Measurements from ENCODE around the gene CDH15. TPM values are rescaled to one million over a fixed set of nuclear protein-coding genes. Genes with fewer than 3 reads are reported as not detected.
A peak's percentile ranks its signal among the peaks of the same experiment; 100 is the strongest.
"Not testable (repeated sequence)": the region's sequence is repeated elsewhere in the genome, so short reads cannot be mapped to it uniquely, and the experiment has no call there.

The CDH15 gene
- total RNA-seq, 5 donors from 2014 or later (not counting 1 experiment from before 2014, with no cell fraction given): 0.19 TPM; not detected in 4

DNA sequence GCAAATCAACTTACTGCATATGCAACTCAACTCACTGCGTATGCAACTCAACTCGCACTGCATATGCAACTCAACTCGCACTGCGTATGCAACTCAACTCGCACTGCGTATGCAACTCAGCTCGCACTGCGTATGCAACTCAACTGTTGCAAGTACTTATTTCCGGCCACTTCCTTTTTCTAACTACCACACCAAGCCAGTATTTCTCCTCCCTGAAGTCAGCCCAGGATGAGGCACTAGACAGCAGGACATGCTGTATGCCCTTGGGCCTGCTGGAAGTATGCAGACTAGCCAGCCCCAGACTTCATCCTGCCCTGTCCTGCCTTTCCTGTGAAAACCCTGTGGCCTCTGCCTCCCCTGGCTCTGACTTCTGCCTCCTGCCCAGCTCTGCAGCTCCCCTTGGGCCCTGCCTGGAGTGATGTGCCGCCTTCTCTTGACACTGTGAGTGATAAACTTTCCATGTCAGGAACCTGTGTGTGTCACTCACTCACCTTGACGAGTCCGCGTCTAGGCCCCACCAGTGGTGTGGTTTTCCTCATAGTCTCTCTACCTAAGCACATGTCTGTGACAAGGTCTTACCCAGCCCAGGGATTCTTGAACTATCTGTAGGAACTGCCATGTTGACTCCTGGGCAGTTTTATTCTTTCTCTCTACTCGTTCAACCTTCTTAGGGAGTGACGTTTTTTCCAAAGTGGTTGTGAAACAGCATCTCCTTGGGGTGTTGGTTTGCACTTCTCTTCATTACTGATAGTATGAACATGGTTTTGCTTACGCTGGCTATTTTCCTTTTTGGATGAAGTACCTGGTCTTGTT lies 62.3 kb downstream of the CDH15 start:
- H3K4me1 Mint-ChIP-seq: no peaks in the 10 kb centered on the region
- H3K9me3 Mint-ChIP-seq: peaks cover 0 to 3% (median under 1%) of the 10 kb centered on the region in 3 donors
- H3K27ac Mint-ChIP-seq: no peak overlapping the region
- H3K36me3 Mint-ChIP-seq: peaks cover 45% of the 10 kb centered on the region
- H3K27me3 Mint-ChIP-seq: no peaks in the 10 kb centered on the region
- Histone ChIP-seq H3K27me3 (replicated peaks in 1 of 2; ENCODE audit: control insufficient read depth in 2 of 2, extremely low read depth in 1 of 2, insufficient read depth in 2 of 2, low read length in 1 of 2) (no peaks in the 10 kb centered on the region), H3K27ac (ENCODE audit: low read length) (no peak overlapping the region), H3K9me3 (no peaks in the 10 kb centered on the region), H3K4me1 (ENCODE audit: control insufficient read depth in 1 of 2, extremely low read depth in 1 of 2, insufficient read depth in 2 of 2, low read length in 2 of 2) (no peaks in the 10 kb centered on the region), H3K36me3 (ENCODE audit: control insufficient read depth in 2 of 2, extremely low read depth in 1 of 2, insufficient read depth in 1 of 2, low read length in 1 of 2) (peaks cover 15 to 28% of the 10 kb centered on the region in 2 donors), H3K4me3 (ENCODE audit: control insufficient read depth in 1 of 2, extremely low read depth in 1 of 2, low read length in 1 of 2) (no peak overlapping the region)
- 98% methylated on average over 14 of the region's 16 CpGs for WGBS (ENCODE audit: insufficient coverage)
- no peak for DNase-seq
- H3K4me3 Mint-ChIP-seq: no peak overlapping the region
- no peak for ATAC-seq (replicated peaks in 1 of 4)
- ChIA-PET CTCF (no interaction called here), POLR2A (no interaction called here)

DNA sequence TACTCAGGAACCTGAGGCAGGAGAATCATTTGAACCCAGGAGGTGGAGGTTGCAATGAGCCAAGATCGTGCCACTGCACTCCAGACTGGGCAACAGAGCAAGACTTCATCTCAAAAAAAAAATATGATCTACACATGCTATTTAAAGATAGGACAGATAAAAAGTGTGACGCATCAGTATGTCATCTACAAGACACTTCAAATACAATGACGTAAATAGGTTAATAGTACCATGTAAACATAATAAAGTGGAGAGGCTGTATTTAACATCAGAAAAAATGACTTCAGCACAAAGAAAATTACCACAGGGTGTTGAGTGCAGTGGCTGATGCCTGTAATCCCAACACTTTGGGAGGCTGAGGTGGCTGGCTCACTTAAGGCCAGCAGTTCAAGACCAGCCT lies 66.2 kb downstream of the CDH15 start:
- H3K4me1 Mint-ChIP-seq: peaks cover 8 to 13% (median 8%) of the 10 kb centered on the region in 3 donors
- ChIA-PET CTCF (no interaction called here), POLR2A (no interaction called here)
- H3K9me3 Mint-ChIP-seq: no peaks in the 10 kb centered on the region
- peaks cover 3 to 19% of the 10 kb centered on the region in 2 experiments for H3K4me1 ChIP-seq (ENCODE audit: control insufficient read depth in 1 of 2, extremely low read depth in 1 of 2, insufficient read depth in 2 of 2, low read length in 2 of 2)
- no peak overlapping the region for H3K4me3 Mint-ChIP-seq
- no peak overlapping the region for H3K27ac Mint-ChIP-seq
- DNase-seq (no peak), ATAC-seq (replicated peaks in 1 of 4) (no peak)
- H3K4me3 ChIP-seq (ENCODE audit: control insufficient read depth in 1 of 2, extremely low read depth in 1 of 2, low read length in 1 of 2): no peak overlapping the region
- no peaks in the 10 kb centered on the region for H3K27me3 ChIP-seq (replicated peaks in 1 of 2; ENCODE audit: control insufficient read depth in 2 of 2, extremely low read depth in 1 of 2, insufficient read depth in 2 of 2, low read length in 1 of 2)
- H3K27me3 Mint-ChIP-seq: no peaks in the 10 kb centered on the region
- H3K36me3 ChIP-seq (ENCODE audit: control insufficient read depth in 2 of 2, extremely low read depth in 1 of 2, insufficient read depth in 1 of 2, low read length in 1 of 2): peaks cover 3 to 4% of the 10 kb centered on the region in 2 donors
- no peaks in the 10 kb centered on the region for H3K9me3 ChIP-seq
- H3K36me3 Mint-ChIP-seq: peaks cover 11% of the 10 kb centered on the region
- no peak overlapping the region for H3K27ac ChIP-seq (ENCODE audit: low read length)
- no CpG with 5 or more reads among the region's 3 CpGs for WGBS (ENCODE audit: insufficient coverage)

DNA sequence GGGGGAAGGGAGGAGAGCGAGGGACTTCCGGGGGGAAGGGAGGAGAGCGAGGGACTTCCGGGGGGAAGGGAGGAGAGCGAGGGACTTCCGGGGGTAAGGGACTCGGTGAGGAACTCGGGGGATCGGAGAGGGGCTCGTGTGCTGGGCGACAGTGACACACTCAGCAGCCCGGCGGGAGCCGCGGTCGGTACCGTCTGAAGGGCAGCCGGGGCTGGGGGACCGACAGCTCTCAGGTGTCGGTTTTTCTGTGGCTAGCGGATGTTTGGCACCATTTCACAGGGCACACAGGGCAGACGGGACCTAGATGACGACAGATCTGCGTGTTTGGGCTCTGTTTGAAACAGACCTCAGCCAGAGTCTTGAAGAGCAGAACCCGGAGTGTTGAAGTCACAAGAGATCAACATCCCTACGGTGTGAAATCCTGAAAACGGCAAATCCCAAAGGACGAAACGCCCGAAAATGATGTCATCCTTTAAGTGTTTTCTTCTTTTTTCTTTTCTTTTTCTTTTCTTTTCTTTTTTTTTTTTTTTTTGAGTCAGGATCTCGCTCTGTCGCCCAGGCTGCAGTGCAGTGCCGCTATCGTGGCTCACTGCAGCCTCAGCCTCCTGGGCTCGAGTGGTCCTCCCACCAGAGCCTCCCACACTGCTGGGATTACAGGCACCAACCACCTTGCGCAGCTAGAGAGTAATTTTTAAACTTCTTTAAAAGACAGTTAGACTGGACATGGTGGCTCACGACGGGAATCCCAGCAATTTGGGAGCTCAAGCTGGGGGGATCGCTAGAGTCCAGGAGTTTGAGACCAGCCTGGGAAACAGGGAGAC lies 69.8 kb downstream of the CDH15 start:
- POLR2A ChIA-PET: interaction anchor here in 1 of 2 donors (0.6 kb wide), 2 partner anchors 147 to 649 kb away, joined by 3 read pairs; no protein-coding TSS in a partner anchor
- Histone ChIP-seq H3K4me3 (ENCODE audit: control insufficient read depth in 1 of 2, extremely low read depth in 1 of 2, low read length in 1 of 2) (peak overlapping the region; percentile 63 to 87), H3K36me3 (ENCODE audit: control insufficient read depth in 2 of 2, extremely low read depth in 1 of 2, insufficient read depth in 1 of 2, low read length in 1 of 2) (no peaks in the 10 kb centered on the region), H3K27me3 (replicated peaks in 1 of 2; ENCODE audit: control insufficient read depth in 2 of 2, extremely low read depth in 1 of 2, insufficient read depth in 2 of 2, low read length in 1 of 2) (no peaks in the 10 kb centered on the region), H3K9me3 (no peaks in the 10 kb centered on the region), H3K27ac (ENCODE audit: low read length) (peak overlapping the region; percentile 91), H3K4me1 (ENCODE audit: control insufficient read depth in 1 of 2, extremely low read depth in 1 of 2, insufficient read depth in 2 of 2, low read length in 2 of 2) (peaks cover 3 to 23% of the 10 kb centered on the region in 2 experiments)
- CTCF ChIA-PET: interaction anchor here (0.6 to 1.5 kb wide), 7 partner anchors 19 to 435 kb away, joined by 3 to 7 read pairs (median 4); partner anchors contain the start of gene ZNF778 (in 1 of the 2)
- Mint-ChIP-seq H3K9me3 (no peaks in the 10 kb centered on the region), H3K4me3 (peak overlapping the region; percentile 82 to 98 (median 97)), H3K27ac (peak overlapping the region; percentile 99), H3K36me3 (no peaks in the 10 kb centered on the region), H3K27me3 (no peaks in the 10 kb centered on the region), H3K4me1 (peaks cover 11 to 25% (median 21%) of the 10 kb centered on the region in 3 donors)
- peak; percentile 76 to 86 (median 80) for ATAC-seq (replicated peaks in 1 of 4)
- 4% methylated on average over 25 of the region's 39 CpGs for WGBS (ENCODE audit: insufficient coverage)
- peak; percentile 64 to 96 (median 89) for DNase-seq

DNA sequence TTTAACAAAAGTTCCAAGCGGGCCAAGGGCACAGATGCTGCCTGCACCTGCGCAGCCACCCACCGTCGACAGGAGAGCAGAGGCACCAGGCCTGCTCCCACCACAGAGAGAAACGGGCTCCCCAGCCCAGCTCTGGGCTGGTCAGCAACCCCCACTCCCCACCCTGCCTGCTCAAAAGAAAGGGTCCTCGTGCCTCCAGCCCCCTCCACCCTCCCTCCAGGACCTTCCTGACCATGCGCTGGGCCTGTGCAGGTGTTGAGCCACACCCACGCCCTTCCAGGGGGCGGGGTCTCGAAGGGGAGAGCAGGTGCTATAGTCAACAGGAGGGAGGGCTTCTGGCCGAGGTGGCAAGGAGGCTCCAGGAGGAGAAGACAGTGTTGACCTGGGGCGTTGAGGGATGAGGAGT lies 71.2 kb downstream of the CDH15 start:
- Histone ChIP-seq H3K4me1 (ENCODE audit: control insufficient read depth in 1 of 2, extremely low read depth in 1 of 2, insufficient read depth in 2 of 2, low read length in 2 of 2) (peaks cover 3 to 32% of the 10 kb centered on the region in 2 experiments), H3K27me3 (replicated peaks in 1 of 2; ENCODE audit: control insufficient read depth in 2 of 2, extremely low read depth in 1 of 2, insufficient read depth in 2 of 2, low read length in 1 of 2) (no peaks in the 10 kb centered on the region), H3K36me3 (ENCODE audit: control insufficient read depth in 2 of 2, extremely low read depth in 1 of 2, insufficient read depth in 1 of 2, low read length in 1 of 2) (no peaks in the 10 kb centered on the region), H3K4me3 (ENCODE audit: control insufficient read depth in 1 of 2, extremely low read depth in 1 of 2, low read length in 1 of 2) (no peak overlapping the region), H3K9me3 (no peaks in the 10 kb centered on the region), H3K27ac (ENCODE audit: low read length) (no peak overlapping the region)
- ATAC-seq (replicated peaks in 1 of 4): no peak
- H3K27ac Mint-ChIP-seq: peak overlapping the region; percentile 39 to 61
- no peaks in the 10 kb centered on the region for H3K36me3 Mint-ChIP-seq
- H3K27me3 Mint-ChIP-seq: no peaks in the 10 kb centered on the region
- POLR2A ChIA-PET: no interaction called here
- 68% methylated on average over 6 of the region's 12 CpGs for WGBS (ENCODE audit: insufficient coverage)
- H3K4me1 Mint-ChIP-seq: peaks cover 13 to 28% (median 22%) of the 10 kb centered on the region in 3 donors
- DNase-seq: no peak
- CTCF ChIA-PET: no interaction called here
- H3K4me3 Mint-ChIP-seq: peak overlapping the region in 2 of 3 donors; percentile 7 to 21
- no peaks in the 10 kb centered on the region for H3K9me3 Mint-ChIP-seq

DNA sequence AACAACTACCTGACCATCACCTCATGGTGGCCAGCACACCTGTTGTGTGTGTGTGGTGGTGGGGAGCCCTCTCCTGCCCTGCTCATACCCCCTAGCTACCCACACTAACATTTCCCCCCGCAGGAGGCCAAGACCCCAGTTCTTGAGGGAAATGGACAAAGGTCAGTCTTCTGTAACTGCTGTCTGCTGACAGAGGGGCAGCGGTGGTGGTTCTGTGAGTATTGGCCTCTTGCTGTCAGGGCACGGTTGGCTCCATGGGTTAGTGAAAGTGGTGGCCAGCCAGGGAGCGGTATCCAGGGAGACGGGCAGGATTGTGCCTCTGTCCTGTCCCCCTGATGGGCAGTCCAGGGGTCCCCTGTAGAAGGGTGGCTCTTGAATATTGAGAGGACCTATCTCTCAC lies 72.1 kb downstream of the CDH15 start:
- ChIA-PET CTCF (no interaction called here), POLR2A (no interaction called here)
- H3K9me3 Mint-ChIP-seq: no peaks in the 10 kb centered on the region
- H3K4me1 ChIP-seq (ENCODE audit: control insufficient read depth in 1 of 2, extremely low read depth in 1 of 2, insufficient read depth in 2 of 2, low read length in 2 of 2): peaks cover 3 to 41% of the 10 kb centered on the region in 2 experiments
- DNase-seq (no peak), ATAC-seq (replicated peaks in 1 of 4) (no peak)
- peak overlapping the region; percentile 39 to 61 for H3K27ac Mint-ChIP-seq
- WGBS (ENCODE audit: insufficient coverage): no CpG with 5 or more reads among the region's 5 CpGs
- no peak overlapping the region for H3K27ac ChIP-seq (ENCODE audit: low read length)
- H3K4me3 ChIP-seq (ENCODE audit: control insufficient read depth in 1 of 2, extremely low read depth in 1 of 2, low read length in 1 of 2): no peak overlapping the region
- H3K4me3 Mint-ChIP-seq: no peak overlapping the region
- no peaks in the 10 kb centered on the region for H3K27me3 Mint-ChIP-seq
- no peaks in the 10 kb centered on the region for H3K36me3 Mint-ChIP-seq
- H3K4me1 Mint-ChIP-seq: peaks cover 13 to 28% (median 26%) of the 10 kb centered on the region in 3 donors
- H3K27me3 ChIP-seq (replicated peaks in 1 of 2; ENCODE audit: control insufficient read depth in 2 of 2, extremely low read depth in 1 of 2, insufficient read depth in 2 of 2, low read length in 1 of 2): peaks cover 0 to 3% of the 10 kb centered on the region in 2 experiments
- no peaks in the 10 kb centered on the region for H3K9me3 ChIP-seq
- no peaks in the 10 kb centered on the region for H3K36me3 ChIP-seq (ENCODE audit: control insufficient read depth in 2 of 2, extremely low read depth in 1 of 2, insufficient read depth in 1 of 2, low read length in 1 of 2)

DNA sequence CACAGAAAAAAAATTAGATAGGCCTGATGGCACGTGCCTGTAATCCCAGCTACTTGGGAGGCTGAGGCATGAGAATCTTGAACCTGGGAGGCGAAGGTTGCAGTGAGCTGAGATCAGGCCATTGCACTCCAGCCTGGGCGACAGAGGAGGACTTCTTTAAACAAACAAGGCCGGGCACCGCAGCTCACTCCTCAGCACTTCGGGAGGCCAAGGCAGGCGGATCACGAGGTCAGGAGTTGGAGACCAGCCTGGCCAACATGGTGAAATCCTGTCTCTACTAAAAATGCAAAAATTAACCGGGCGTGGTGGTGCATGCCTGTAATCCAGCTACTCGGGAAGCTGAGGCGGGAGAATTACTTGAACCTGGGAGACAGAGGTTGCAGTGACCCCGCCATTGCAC lies 72.7 kb downstream of the CDH15 start:
- H3K36me3 ChIP-seq (ENCODE audit: control insufficient read depth in 2 of 2, extremely low read depth in 1 of 2, insufficient read depth in 1 of 2, low read length in 1 of 2); POLR2A ChIA-PET; ATAC-seq (replicated peaks in 1 of 4); H3K4me3 ChIP-seq (ENCODE audit: control insufficient read depth in 1 of 2, extremely low read depth in 1 of 2, low read length in 1 of 2); H3K9me3 ChIP-seq; H3K27ac Mint-ChIP-seq; H3K9me3 Mint-ChIP-seq; CTCF ChIA-PET; H3K27me3 ChIP-seq (replicated peaks in 1 of 2; ENCODE audit: control insufficient read depth in 2 of 2, extremely low read depth in 1 of 2, insufficient read depth in 2 of 2, low read length in 1 of 2); H3K4me3 Mint-ChIP-seq; H3K27me3 Mint-ChIP-seq; H3K27ac ChIP-seq (ENCODE audit: low read length); H3K36me3 Mint-ChIP-seq; DNase-seq: not testable (repeated sequence)
- H3K4me1 ChIP-seq (ENCODE audit: control insufficient read depth in 1 of 2, extremely low read depth in 1 of 2, insufficient read depth in 2 of 2, low read length in 2 of 2): peaks cover 3 to 42% of the 10 kb centered on the region in 2 experiments
- H3K4me1 Mint-ChIP-seq: peaks cover 13 to 28% (median 26%) of the 10 kb centered on the region in 3 donors
- WGBS (ENCODE audit: insufficient coverage): 87% methylated on average over 7 of the region's 13 CpGs

All from T-cell (primary cell).